Measurements from ENCODE around the gene COX4I1.
"Not testable (repeated sequence)": the region's sequence is repeated elsewhere in the genome, so short reads cannot be mapped to it uniquely, and the experiment has no call there.

COX4I1 gene

DNA sequence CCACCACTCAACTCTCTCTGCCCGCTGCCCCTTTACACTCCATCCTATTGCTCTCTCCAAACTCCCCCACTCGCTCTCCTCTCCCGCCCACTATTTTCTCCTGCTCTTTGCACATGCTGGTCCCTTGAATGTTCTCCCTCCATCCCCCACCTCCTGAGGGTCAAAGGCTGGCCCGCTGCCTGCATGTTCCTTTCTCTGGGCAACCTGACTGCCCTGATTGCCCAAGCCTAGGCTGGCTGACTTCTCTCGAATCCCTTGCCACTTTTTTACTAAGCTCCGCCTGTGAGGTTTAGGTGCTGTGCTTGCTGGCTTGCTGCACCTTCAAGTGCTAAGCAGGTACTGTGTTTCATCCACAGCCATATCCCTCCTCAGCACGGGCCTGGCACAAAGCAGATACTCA is 2.9 kb upstream of the COX4I1 start:
- no peaks in the 10 kb centered on the region for H3K9me3 ChIP-seq (ENCODE audit: control insufficient read depth, low read length)
- no peaks in the 10 kb centered on the region for H3K27me3 ChIP-seq (ENCODE audit: control insufficient read depth, insufficient read depth, low read length, poor library complexity, severe bottlenecking)
- peaks cover 10% of the 10 kb centered on the region for H3K4me1 ChIP-seq (ENCODE audit: control insufficient read depth, insufficient read depth, low read length)
- WGBS, 2 experiments = 92 to 96% methylated on average over 7 of the region's 7 CpGs
- H3K36me3 ChIP-seq (ENCODE audit: control insufficient read depth, insufficient read depth, low read length) = peaks cover 23% of the 10 kb centered on the region
- no peak overlapping the region for H3K4me3 ChIP-seq (ENCODE audit: insufficient read depth, low read depth, low read length)
- H3K27ac ChIP-seq (ENCODE audit: insufficient read depth, low read depth, low read length, poor library complexity, severe bottlenecking) = no peak overlapping the region

DNA sequence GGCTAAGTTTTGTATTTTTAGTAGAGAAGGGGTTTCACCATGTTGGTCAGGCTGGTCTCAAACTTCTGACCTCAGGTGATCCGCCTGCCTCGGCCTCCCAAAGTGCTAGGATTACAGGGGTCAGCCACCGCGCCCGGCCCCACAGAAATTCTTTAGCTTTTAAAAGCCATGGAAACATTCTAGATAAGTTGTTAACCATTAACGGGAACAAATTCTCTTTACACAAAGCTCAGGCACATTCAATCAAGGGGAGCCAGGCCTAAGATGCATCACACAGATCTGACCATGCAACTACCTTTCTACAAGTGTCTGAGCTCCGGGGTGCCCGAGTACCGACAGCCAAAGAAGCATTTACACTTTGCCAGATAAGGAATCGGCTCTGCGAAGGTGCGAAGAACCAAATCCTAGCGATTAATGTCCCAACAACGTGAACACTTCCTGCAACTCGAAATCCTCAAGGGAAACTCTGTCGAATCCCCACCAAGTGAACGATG is 1.2 kb upstream of the COX4I1 start:
- no peak overlapping the region for H3K27ac ChIP-seq (ENCODE audit: insufficient read depth, low read depth, low read length, poor library complexity, severe bottlenecking)
- H3K36me3 ChIP-seq (ENCODE audit: control insufficient read depth, insufficient read depth, low read length) = peaks cover 30% of the 10 kb centered on the region
- no peaks in the 10 kb centered on the region for H3K9me3 ChIP-seq (ENCODE audit: control insufficient read depth, low read length)
- peak overlapping the region; percentile 100 for H3K4me3 ChIP-seq (ENCODE audit: insufficient read depth, low read depth, low read length)
- 30 to 37% methylated on average over 17 of the region's 17 CpGs for WGBS, 2 experiments
- no peaks in the 10 kb centered on the region for H3K27me3 ChIP-seq (ENCODE audit: control insufficient read depth, insufficient read depth, low read length, poor library complexity, severe bottlenecking)
- peaks cover 10% of the 10 kb centered on the region for H3K4me1 ChIP-seq (ENCODE audit: control insufficient read depth, insufficient read depth, low read length)

DNA sequence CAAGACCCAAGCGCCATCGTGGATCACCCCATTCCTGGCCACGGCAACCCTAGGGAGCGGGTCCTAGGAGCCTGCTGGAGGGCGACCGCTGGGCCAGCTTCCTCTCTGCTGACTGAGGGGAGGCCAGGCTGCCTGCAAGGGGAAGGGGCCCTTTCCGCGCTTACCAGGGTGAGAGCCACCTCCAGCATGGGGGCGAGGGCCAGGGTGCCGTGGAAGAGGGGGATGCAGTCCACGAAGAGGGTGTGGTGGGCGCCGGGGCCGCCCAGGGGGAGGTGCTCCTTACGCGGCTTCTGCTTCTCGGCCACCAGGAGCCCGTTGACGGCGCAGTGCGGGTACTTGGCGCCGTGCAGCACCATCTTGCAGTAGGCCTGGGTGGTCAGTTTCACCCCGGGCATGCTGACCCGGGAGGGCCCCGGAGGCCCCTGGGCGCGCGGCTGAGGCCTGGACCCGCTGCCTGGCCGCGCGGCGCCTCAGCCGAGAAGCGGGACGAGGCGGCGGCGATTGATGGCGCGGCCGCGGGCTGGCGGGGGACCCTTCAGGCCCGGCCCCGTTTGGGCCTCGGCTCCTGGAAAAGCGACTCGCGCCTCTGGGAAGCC is 496 bp upstream of the COX4I1 start:
- peaks cover 34% of the 10 kb centered on the region for H3K36me3 ChIP-seq (ENCODE audit: control insufficient read depth, insufficient read depth, low read length)
- no peaks in the 10 kb centered on the region for H3K27me3 ChIP-seq (ENCODE audit: control insufficient read depth, insufficient read depth, low read length, poor library complexity, severe bottlenecking)
- 1% methylated on average over 51 of the region's 51 CpGs for WGBS, 2 experiments
- peak overlapping the region; percentile 30 for H3K27ac ChIP-seq (ENCODE audit: insufficient read depth, low read depth, low read length, poor library complexity, severe bottlenecking)
- peak overlapping the region; percentile 100 for H3K4me3 ChIP-seq (ENCODE audit: insufficient read depth, low read depth, low read length)
- no peaks in the 10 kb centered on the region for H3K9me3 ChIP-seq (ENCODE audit: control insufficient read depth, low read length)
- H3K4me1 ChIP-seq (ENCODE audit: control insufficient read depth, insufficient read depth, low read length) = peaks cover 10% of the 10 kb centered on the region

DNA sequence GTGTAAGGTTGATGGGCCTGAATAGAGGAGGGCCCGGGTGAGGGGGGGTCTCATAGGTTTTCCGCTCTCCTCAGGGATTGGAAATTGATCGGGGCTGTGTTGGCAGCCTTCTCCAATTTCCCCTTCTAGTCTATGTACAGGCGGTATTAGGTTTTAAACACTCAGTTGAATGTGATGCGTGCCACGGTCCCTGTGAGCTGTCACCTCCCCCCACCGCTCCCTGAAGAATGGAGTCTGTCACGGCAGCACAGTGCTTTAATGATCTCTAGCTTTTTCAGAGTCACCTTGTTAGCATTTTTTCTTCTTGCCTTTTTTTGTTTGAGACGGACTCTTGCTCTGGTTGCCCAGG is 800 bp downstream of the COX4I1 start:
- H3K4me1 ChIP-seq (ENCODE audit: control insufficient read depth, insufficient read depth, low read length) = peaks cover 10% of the 10 kb centered on the region
- H3K27me3 ChIP-seq (ENCODE audit: control insufficient read depth, insufficient read depth, low read length, poor library complexity, severe bottlenecking) = no peaks in the 10 kb centered on the region
- H3K9me3 ChIP-seq (ENCODE audit: control insufficient read depth, low read length) = no peaks in the 10 kb centered on the region
- H3K4me3 ChIP-seq (ENCODE audit: insufficient read depth, low read depth, low read length) = peak overlapping the region; percentile 100
- H3K27ac ChIP-seq (ENCODE audit: insufficient read depth, low read depth, low read length, poor library complexity, severe bottlenecking) = no peak overlapping the region
- WGBS, 2 experiments = 24 to 26% methylated on average over 9 of the region's 9 CpGs
- peaks cover 41% of the 10 kb centered on the region for H3K36me3 ChIP-seq (ENCODE audit: control insufficient read depth, insufficient read depth, low read length)

DNA sequence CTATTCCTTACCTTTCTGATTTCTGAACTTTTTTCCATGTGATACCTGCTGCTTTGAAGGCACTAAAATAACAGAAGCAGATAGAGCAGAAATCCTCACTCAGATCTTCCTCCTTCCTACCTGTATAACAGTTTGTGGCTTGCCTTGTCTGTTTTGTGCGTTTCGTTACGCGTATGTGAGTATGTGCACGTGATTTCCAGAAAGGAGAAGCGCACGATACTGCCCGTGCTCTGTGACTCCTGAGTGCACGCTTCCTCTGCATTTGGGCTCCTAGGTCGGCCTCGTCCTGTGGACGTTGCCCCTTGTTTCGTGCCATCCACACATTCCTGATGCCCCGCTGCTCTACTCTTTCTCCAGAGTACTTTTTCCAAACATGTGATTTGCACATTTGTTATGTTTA is 4.1 kb downstream of the COX4I1 start:
- Histone ChIP-seq H3K27ac (ENCODE audit: insufficient read depth, low read depth, low read length, poor library complexity, severe bottlenecking) (no peak overlapping the region), H3K4me1 (ENCODE audit: control insufficient read depth, insufficient read depth, low read length) (peaks cover 10% of the 10 kb centered on the region), H3K27me3 (ENCODE audit: control insufficient read depth, insufficient read depth, low read length, poor library complexity, severe bottlenecking) (no peaks in the 10 kb centered on the region), H3K9me3 (ENCODE audit: control insufficient read depth, low read length) (no peaks in the 10 kb centered on the region), H3K4me3 (ENCODE audit: insufficient read depth, low read depth, low read length) (no peak overlapping the region), H3K36me3 (ENCODE audit: control insufficient read depth, insufficient read depth, low read length) (peaks cover 36% of the 10 kb centered on the region)
- 74 to 78% methylated on average over 13 to 14 of the region's 14 CpGs for WGBS, 2 experiments

DNA sequence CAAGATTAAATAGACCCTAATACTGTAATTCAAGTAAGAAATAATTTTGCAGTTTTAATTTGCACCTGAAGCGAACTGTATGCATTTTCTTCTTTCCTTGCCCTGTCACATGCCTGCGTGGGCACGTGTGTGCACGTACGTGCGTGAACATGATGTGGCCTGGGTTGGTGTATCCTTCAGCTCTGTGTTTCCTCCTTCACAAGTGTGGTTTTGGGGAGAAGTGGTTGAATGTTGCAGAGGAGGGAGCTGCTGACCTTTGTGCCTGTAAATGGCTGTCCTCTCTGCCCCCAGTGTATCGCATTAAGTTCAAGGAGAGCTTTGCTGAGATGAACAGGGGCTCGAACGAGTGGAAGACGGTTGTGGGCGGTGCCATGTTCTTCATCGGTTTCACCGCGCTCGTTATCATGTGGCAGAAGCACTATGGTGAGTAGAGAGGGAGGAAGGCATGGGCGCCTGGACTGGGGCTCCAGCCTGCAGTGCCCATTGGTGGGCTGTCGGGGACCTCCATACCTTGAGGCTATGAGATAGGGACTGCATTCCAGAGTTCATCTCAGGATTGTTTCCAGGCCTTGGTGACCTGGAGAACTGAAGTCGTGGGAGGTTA is 6.0 kb downstream of the COX4I1 start:
- WGBS, 2 experiments = 88 to 89% methylated on average over 17 to 18 of the region's 18 CpGs
- Histone ChIP-seq H3K4me1 (ENCODE audit: control insufficient read depth, insufficient read depth, low read length) (peaks cover 9% of the 10 kb centered on the region), H3K36me3 (ENCODE audit: control insufficient read depth, insufficient read depth, low read length) (peaks cover 36% of the 10 kb centered on the region), H3K4me3 (ENCODE audit: insufficient read depth, low read depth, low read length) (no peak overlapping the region), H3K27me3 (ENCODE audit: control insufficient read depth, insufficient read depth, low read length, poor library complexity, severe bottlenecking) (no peaks in the 10 kb centered on the region), H3K27ac (ENCODE audit: insufficient read depth, low read depth, low read length, poor library complexity, severe bottlenecking) (no peak overlapping the region), H3K9me3 (ENCODE audit: control insufficient read depth, low read length) (no peaks in the 10 kb centered on the region)

DNA sequence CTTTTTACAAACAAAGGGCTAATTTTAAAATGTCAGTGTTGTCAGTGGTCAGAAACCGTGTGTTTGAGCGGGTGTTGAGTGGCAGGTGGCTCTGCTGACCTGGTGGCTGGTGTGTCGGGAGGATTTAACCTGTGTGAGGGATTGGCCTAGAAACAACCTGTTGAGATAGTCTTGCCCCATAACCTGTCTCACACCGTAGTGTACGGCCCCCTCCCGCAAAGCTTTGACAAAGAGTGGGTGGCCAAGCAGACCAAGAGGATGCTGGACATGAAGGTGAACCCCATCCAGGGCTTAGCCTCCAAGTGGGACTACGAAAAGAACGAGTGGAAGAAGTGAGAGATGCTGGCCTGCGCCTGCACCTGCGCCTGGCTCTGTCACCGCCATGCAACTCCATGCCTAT is 7.0 kb downstream of the COX4I1 start:
- Histone ChIP-seq H3K4me3 (ENCODE audit: insufficient read depth, low read depth, low read length) (no peak overlapping the region), H3K36me3 (ENCODE audit: control insufficient read depth, insufficient read depth, low read length) (peaks cover 33% of the 10 kb centered on the region)
- 97 to 98% methylated on average over 11 of the region's 11 CpGs for WGBS, 2 experiments

DNA sequence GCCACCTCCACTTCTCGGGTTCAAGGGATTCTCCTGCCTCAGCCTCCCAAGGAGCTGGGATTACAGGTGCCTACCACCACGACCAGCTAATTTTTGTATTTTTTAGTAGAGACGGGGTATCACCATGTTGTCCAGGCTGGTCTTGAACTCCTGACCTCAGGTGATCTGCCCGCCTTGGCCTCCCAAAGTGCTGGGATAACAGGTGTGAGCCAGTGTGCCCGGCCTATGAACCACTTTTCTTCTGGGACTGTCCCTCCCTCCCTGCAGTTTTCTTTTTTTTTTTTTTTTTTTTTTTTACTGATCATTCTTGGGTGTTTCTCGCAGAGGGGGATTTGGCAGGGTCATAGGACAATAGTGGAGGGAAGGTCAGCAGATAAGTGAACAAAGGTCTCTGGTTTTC is 7.8 kb downstream of the COX4I1 start:
- not testable (repeated sequence) for H3K9me3 ChIP-seq (ENCODE audit: control insufficient read depth, low read length)
- peaks cover 25% of the 10 kb centered on the region for H3K36me3 ChIP-seq (ENCODE audit: control insufficient read depth, insufficient read depth, low read length)
- 93 to 99% methylated on average over 5 of the region's 6 CpGs for WGBS, 2 experiments

More for the DNA sequence above, 7.0 kb downstream of the COX4I1 start:
- Histone ChIP-seq H3K27ac (ENCODE audit: insufficient read depth, low read depth, low read length, poor library complexity, severe bottlenecking) (no peak overlapping the region), H3K27me3 (ENCODE audit: control insufficient read depth, insufficient read depth, low read length, poor library complexity, severe bottlenecking) (no peaks in the 10 kb centered on the region), H3K4me1 (ENCODE audit: control insufficient read depth, insufficient read depth, low read length) (no peaks in the 10 kb centered on the region), H3K9me3 (ENCODE audit: control insufficient read depth, low read length) (no peaks in the 10 kb centered on the region)

DNA sequence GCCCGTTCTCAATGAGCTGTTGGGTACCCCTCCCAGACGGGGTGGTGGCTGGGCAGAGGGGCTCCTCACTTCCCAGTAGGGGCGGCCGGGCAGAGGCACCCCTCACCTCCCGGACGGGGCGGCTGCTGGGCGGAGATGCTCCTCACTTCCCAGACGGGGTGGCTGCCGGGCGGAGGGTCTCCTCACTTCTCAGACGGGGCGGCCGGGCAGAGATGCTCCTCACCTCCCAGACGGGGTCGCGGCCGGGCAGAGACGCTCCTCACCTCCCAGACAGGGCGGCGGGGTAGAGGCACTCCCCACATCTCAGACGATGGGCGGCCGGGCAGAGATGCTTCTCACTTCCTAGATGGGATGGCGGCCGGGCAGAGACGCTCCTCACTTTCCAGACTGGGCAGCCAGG is 8.6 kb downstream of the COX4I1 start:
- H3K4me1 ChIP-seq (ENCODE audit: control insufficient read depth, insufficient read depth, low read length); H3K27ac ChIP-seq (ENCODE audit: insufficient read depth, low read depth, low read length, poor library complexity, severe bottlenecking); H3K27me3 ChIP-seq (ENCODE audit: control insufficient read depth, insufficient read depth, low read length, poor library complexity, severe bottlenecking); H3K9me3 ChIP-seq (ENCODE audit: control insufficient read depth, low read length); H3K4me3 ChIP-seq (ENCODE audit: insufficient read depth, low read depth, low read length): not testable (repeated sequence)
- H3K36me3 ChIP-seq (ENCODE audit: control insufficient read depth, insufficient read depth, low read length) = peaks cover 19% of the 10 kb centered on the region
- 94 to 97% methylated on average over 11 to 19 of the region's 27 CpGs for WGBS, 2 experiments

More for the DNA sequence above, 7.8 kb downstream of the COX4I1 start:
- not testable (repeated sequence) for H3K4me1 ChIP-seq (ENCODE audit: control insufficient read depth, insufficient read depth, low read length); H3K27me3 ChIP-seq (ENCODE audit: control insufficient read depth, insufficient read depth, low read length, poor library complexity, severe bottlenecking); H3K4me3 ChIP-seq (ENCODE audit: insufficient read depth, low read depth, low read length); H3K27ac ChIP-seq (ENCODE audit: insufficient read depth, low read depth, low read length, poor library complexity, severe bottlenecking)

DNA sequence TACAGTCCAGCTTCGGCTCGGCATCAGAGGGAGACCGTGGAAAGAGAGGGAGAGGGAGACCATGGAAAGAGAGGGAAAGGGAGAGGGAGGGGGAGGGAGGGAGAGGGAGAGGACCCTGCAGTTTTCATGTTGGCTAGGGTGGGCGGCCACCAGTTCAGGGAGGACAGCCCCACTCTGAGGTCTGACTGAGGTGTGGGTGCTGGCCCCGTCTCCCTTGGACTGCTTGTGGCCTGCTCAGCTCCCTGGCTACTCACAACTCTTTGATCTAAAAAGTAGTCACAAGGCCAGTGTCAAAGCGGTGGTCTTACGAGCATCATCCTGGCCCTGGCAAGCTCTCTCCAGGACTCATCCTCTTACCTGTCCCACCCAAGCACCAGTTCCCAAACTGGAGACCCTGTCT is 9.4 kb downstream of the COX4I1 start:
- no peaks in the 10 kb centered on the region for H3K4me1 ChIP-seq (ENCODE audit: control insufficient read depth, insufficient read depth, low read length)
- 95% methylated on average over 7 of the region's 7 CpGs for WGBS, 2 experiments
- no peaks in the 10 kb centered on the region for H3K9me3 ChIP-seq (ENCODE audit: control insufficient read depth, low read length)
- H3K36me3 ChIP-seq (ENCODE audit: control insufficient read depth, insufficient read depth, low read length) = peaks cover 16% of the 10 kb centered on the region
- peaks cover 11% of the 10 kb centered on the region for H3K27me3 ChIP-seq (ENCODE audit: control insufficient read depth, insufficient read depth, low read length, poor library complexity, severe bottlenecking)
- H3K4me3 ChIP-seq (ENCODE audit: insufficient read depth, low read depth, low read length) = no peak overlapping the region
- no peak overlapping the region for H3K27ac ChIP-seq (ENCODE audit: insufficient read depth, low read depth, low read length, poor library complexity, severe bottlenecking)
